22Rv1 (cell line): ENCODE data around the gene ATE1.

Source experiments
- ZFX ChIP-seq: fragments of 450-650 bp; IDR thresholded peaks from 2 replicates; pipeline ENCODE4 v1.6.1; 2017; ENCODE audit warnings: antibody characterized with exemption, borderline replicate concordance
- TF ChIP-seq, protein P1 (sequence below): fragments of 450-650 bp; IDR thresholded peaks from 2 replicates; pipeline ENCODE4 v1.5.1; 2017; ENCODE audit warnings: mild to moderate bottlenecking

DNA sequence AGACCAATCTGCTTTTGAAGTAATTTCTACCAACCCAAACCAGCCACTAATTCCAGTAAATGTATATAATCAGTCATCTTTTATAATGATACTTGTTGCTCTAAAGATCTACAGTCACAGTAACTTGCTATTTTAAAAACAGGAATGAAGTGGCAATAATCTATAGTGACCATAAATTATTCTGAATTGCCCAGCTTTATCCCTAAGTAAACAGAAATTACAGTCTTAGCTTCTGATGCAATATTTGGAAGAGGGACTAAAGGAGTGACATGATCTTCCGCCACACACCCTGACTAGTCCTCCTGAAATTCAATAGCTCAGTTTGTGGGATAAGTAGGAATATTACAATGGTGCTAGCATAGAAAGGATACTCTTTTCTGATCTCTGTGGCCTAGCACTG lies 96.1 kb downstream of the ATE1 start:
- TF ChIP-seq, protein P1, sequence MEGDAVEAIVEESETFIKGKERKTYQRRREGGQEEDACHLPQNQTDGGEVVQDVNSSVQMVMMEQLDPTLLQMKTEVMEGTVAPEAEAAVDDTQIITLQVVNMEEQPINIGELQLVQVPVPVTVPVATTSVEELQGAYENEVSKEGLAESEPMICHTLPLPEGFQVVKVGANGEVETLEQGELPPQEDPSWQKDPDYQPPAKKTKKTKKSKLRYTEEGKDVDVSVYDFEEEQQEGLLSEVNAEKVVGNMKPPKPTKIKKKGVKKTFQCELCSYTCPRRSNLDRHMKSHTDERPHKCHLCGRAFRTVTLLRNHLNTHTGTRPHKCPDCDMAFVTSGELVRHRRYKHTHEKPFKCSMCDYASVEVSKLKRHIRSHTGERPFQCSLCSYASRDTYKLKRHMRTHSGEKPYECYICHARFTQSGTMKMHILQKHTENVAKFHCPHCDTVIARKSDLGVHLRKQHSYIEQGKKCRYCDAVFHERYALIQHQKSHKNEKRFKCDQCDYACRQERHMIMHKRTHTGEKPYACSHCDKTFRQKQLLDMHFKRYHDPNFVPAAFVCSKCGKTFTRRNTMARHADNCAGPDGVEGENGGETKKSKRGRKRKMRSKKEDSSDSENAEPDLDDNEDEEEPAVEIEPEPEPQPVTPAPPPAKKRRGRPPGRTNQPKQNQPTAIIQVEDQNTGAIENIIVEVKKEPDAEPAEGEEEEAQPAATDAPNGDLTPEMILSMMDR = no peak
- TF ChIP-seq ZFX = no peak
